GM23338 (cell line): ENCODE results near the gene WDR75. TPM values are rescaled to one million over a fixed set of nuclear protein-coding genes. Genes with fewer than 3 reads are reported as not detected.

Experiments
- ATAC-seq: fragments of 200-7000 bp; cut with Tn5 transposase; 3 replicates; pipeline ENCODE4 v1.9.1; 2020
- DNase-seq: peaks from one replicate; pipeline ENCODE4 v3.0.0-alpha.2; 2015; ENCODE audit warnings: low spot score
- H2AFZ ChIP-seq: fragments of 200-600 bp; sonication (generic); 2 replicates; pipeline ENCODE4 v1.8.0; 2016; ENCODE audit warnings: antibody characterized with exemption, mild to moderate bottlenecking, moderate library complexity
- H3F3A ChIP-seq: fragments of 200-600 bp; sonication (generic); replicated peaks from 2 replicates; pipeline ENCODE4 v1.8.0; 2017; ENCODE audit warnings: antibody characterized with exemption, mixed run types, low read depth
- H3K27ac ChIP-seq: fragments of 200-600 bp; sonication (generic); 2 replicates; pipeline ENCODE4 v1.6.1; 2016; ENCODE audit warnings: low read depth
- H3K27me3 ChIP-seq: fragments of 200-600 bp; sonication (generic); 2 replicates; pipeline ENCODE4 v1.8.0; 2016; ENCODE audit warnings: mild to moderate bottlenecking, mixed run types, moderate library complexity; ENCODE audit not compliant: insufficient read depth
- H3K36me3 ChIP-seq: fragments of 200-600 bp; sonication (generic); 2 replicates; pipeline ENCODE4 v1.8.0; 2016; ENCODE audit warnings: mild to moderate bottlenecking; ENCODE audit not compliant: insufficient read depth
- H3K4me1 ChIP-seq: fragments of 200-600 bp; sonication (generic); 2 replicates; pipeline ENCODE4 v1.8.0; 2016; ENCODE audit warnings: mild to moderate bottlenecking, moderate library complexity; ENCODE audit not compliant: insufficient read depth
- H3K4me2 ChIP-seq: fragments of 200-600 bp; sonication (generic); 2 replicates; pipeline ENCODE4 v1.7.1; 2017; ENCODE audit warnings: mixed run types
- H3K4me3 ChIP-seq: fragments of 200-600 bp; sonication (generic); 2 replicates; pipeline ENCODE4 v1.6.1; 2016; ENCODE audit warnings: mixed run types
- H3K79me2 ChIP-seq: fragments of 200-600 bp; sonication (generic); replicated peaks from 2 replicates; pipeline ENCODE4 v1.8.0; 2017; ENCODE audit warnings: mild to moderate bottlenecking; ENCODE audit not compliant: insufficient read depth
- H3K9me2 ChIP-seq: fragments of 200-600 bp; sonication (generic); 2 replicates; pipeline ENCODE4 v1.8.0; 2017; ENCODE audit not compliant: insufficient read depth
- H4K20me1 ChIP-seq: fragments of 200-600 bp; sonication (generic); replicated peaks from 2 replicates; pipeline ENCODE4 v1.8.0; 2017; ENCODE audit warnings: mild to moderate bottlenecking; ENCODE audit not compliant: insufficient read depth
- H3K27ac Mint-ChIP-seq: 2 replicates; pipeline ENCODE4 v1.8.0; 2020; ENCODE audit warnings: inconsistent platforms, mild to moderate bottlenecking, moderate library complexity, mixed read lengths
- H3K27me3 Mint-ChIP-seq: 3 replicates; pipeline ENCODE4 v1.8.0; 2022; ENCODE audit warnings: low read depth, mild to moderate bottlenecking, moderate library complexity, mixed read lengths, inconsistent platforms; ENCODE audit not compliant: insufficient read depth, poor library complexity
- H3K36me3 Mint-ChIP-seq: 3 replicates; pipeline ENCODE4 v1.8.0; 2021; ENCODE audit warnings: low read depth, mild to moderate bottlenecking, inconsistent platforms, moderate library complexity, mixed read lengths
- H3K4me1 Mint-ChIP-seq: 3 replicates; pipeline ENCODE4 v1.8.0; 2020; ENCODE audit warnings: mild to moderate bottlenecking, inconsistent platforms, mixed read lengths
- H3K4me3 Mint-ChIP-seq: 3 replicates; pipeline ENCODE4 v1.8.0; 2021; ENCODE audit warnings: moderate library complexity, mild to moderate bottlenecking, inconsistent platforms, mixed read lengths
- H3K9me3 Mint-ChIP-seq: 3 replicates; pipeline ENCODE4 v1.8.0; 2020; ENCODE audit warnings: moderate library complexity, mild to moderate bottlenecking, inconsistent platforms, mixed read lengths
- CREB1 ChIP-seq: fragments of 250-450 bp; sonication (Bioruptor Pico); IDR thresholded peaks from 2 replicates; pipeline ENCODE4 v1.5.0; 2020; ENCODE audit warnings: low read depth, mild to moderate bottlenecking, moderate library complexity
- CTCF ChIP-seq, 2 experiments: fragments of 200-600 bp in 1 of 2; sonication (generic) in 1 of 2; conservative IDR thresholded peaks; 2 replicates each; pipeline versions ENCODE4 v1.5.1 to v1.6.1; 2016 to 2017; ENCODE audit warnings: antibody characterized with exemption in 2 of 2, low read depth in 2 of 2, mild to moderate bottlenecking in 2 of 2, moderate library complexity in 1 of 2
- ETS1 ChIP-seq: IDR thresholded peaks from 2 replicates; pipeline ENCODE4 v1.6.1; 2016; ENCODE audit warnings: antibody characterized with exemption
- EZH2 ChIP-seq: fragments of 200-600 bp; sonication (generic); IDR thresholded peaks from one replicate; pipeline ENCODE4 v1.8.0; 2017; ENCODE audit warnings: antibody characterized with exemption, mild to moderate bottlenecking, low read depth; ENCODE audit not compliant: unreplicated experiment
- EZH2phosphoT487 ChIP-seq: fragments of 200-600 bp; sonication (generic); IDR thresholded peaks from one replicate; pipeline ENCODE4 v1.8.1; 2018; ENCODE audit warnings: antibody characterized with exemption; ENCODE audit not compliant: unreplicated experiment
- JUNB ChIP-seq: IDR thresholded peaks from one replicate; pipeline ENCODE4 v1.6.1; 2016; ENCODE audit warnings: antibody characterized with exemption; ENCODE audit not compliant: unreplicated experiment
- NANOG ChIP-seq: IDR thresholded peaks from 2 replicates; pipeline ENCODE4 v1.6.1; 2016; ENCODE audit warnings: antibody characterized with exemption, borderline replicate concordance
- POLR2AphosphoS5 ChIP-seq: IDR thresholded peaks from 2 replicates; pipeline ENCODE4 v1.6.1; 2016; ENCODE audit warnings: antibody characterized with exemption, low read depth
- STAT1 ChIP-seq: IDR thresholded peaks from one replicate; pipeline ENCODE4 v1.6.1; 2016; ENCODE audit warnings: antibody characterized with exemption; ENCODE audit not compliant: unreplicated experiment
- ZNF114 ChIP-seq: fragments of 250-450 bp; sonication (Bioruptor Pico); IDR thresholded peaks from 2 replicates; pipeline ENCODE4 v1.5.0; 2020; ENCODE audit warnings: mild to moderate bottlenecking, moderate library complexity
- ZNF331 ChIP-seq: fragments of 250-450 bp; sonication (Bioruptor Pico); IDR thresholded peaks from 2 replicates; pipeline ENCODE4 v1.5.0; 2020; ENCODE audit warnings: low read depth, mild to moderate bottlenecking, moderate library complexity
- ZNF462 ChIP-seq: fragments of 250-450 bp; sonication (Bioruptor Pico); IDR thresholded peaks from 2 replicates; pipeline ENCODE4 v1.5.0; 2020; ENCODE audit warnings: mild to moderate bottlenecking, moderate library complexity
- polyA plus RNA-seq: library from polyadenylated mRNA; unstranded; fragments of >200 nt; fragmentation: Nextera tagmentation; extraction: Ambion mirVana; gene quantifications from 2 replicates; pipeline ENCODE4 v1.2.1, GENCODE V29; 2016
- total RNA-seq: library from RNA; depleted of rRNA; stranded (reverse); fragments of >200 nt; shearing (Covaris generic); gene quantifications from 2 replicates; pipeline ENCODE4 v1.2.3, GENCODE V29; 2014
- TF ChIP-seq, protein P1 (sequence below): IDR thresholded peaks from one replicate; pipeline ENCODE4 v1.6.1; 2018; ENCODE audit warnings: antibody characterized with exemption; ENCODE audit not compliant: unreplicated experiment

Gene WDR75
- total and polyA plus RNA-seq, 2 experiments from 2014 or later, result 57.2 to 80.9 TPM

DNA sequence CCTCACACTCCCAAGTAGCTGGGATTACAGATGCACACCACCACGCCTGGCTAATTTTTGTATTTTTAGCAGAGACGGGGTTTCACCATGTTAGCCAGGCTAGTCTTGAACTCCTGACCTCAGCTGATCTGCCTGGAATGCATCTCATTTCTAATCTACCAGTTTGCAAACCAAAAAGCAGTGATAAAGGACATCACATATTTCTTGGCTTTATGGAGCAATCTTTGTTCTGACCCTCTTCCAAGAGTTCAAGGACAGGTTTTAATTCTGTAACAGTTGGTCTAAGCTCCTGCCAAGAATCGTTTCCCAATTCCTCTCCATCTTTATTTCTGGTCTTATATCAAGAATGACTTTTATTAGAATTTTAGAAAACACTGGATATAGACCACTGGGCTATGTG lies 71.6 kb downstream of the WDR75 start:
- Histone ChIP-seq H3K36me3 (no peaks in the 10 kb centered on the region), H3K27ac (no peak overlapping the region), H3K9me2 (peaks cover 7% of the 10 kb centered on the region; the same call in 1 of the 2 replicates), H2AFZ (no peak overlapping the region), H3K4me1 (no peaks in the 10 kb centered on the region), H3K4me2 (no peak overlapping the region), H3F3A (no peaks in the 10 kb centered on the region), H3K27me3 (no peaks in the 10 kb centered on the region), H3K79me2 (no peaks in the 10 kb centered on the region), H4K20me1 (no peaks in the 10 kb centered on the region), H3K4me3 (no peak overlapping the region)
- TF ChIP-seq EZH2phosphoT487 (no peak), ZNF331 (CRISPR knock-in tag) (no peak), POLR2AphosphoS5 (no peak), CREB1 (no peak), STAT1 (no peak), JUNB (no peak), ZNF462 (CRISPR knock-in tag) (no peak), CTCF (conservative IDR thresholded peaks at IDR 0.05; ENCODE audit: low read depth in 2 of 2) (no peak), ETS1 (no peak), NANOG (no peak), EZH2 (no peak), ZNF114 (CRISPR knock-in tag) (no peak)
- TF ChIP-seq, protein P1, sequence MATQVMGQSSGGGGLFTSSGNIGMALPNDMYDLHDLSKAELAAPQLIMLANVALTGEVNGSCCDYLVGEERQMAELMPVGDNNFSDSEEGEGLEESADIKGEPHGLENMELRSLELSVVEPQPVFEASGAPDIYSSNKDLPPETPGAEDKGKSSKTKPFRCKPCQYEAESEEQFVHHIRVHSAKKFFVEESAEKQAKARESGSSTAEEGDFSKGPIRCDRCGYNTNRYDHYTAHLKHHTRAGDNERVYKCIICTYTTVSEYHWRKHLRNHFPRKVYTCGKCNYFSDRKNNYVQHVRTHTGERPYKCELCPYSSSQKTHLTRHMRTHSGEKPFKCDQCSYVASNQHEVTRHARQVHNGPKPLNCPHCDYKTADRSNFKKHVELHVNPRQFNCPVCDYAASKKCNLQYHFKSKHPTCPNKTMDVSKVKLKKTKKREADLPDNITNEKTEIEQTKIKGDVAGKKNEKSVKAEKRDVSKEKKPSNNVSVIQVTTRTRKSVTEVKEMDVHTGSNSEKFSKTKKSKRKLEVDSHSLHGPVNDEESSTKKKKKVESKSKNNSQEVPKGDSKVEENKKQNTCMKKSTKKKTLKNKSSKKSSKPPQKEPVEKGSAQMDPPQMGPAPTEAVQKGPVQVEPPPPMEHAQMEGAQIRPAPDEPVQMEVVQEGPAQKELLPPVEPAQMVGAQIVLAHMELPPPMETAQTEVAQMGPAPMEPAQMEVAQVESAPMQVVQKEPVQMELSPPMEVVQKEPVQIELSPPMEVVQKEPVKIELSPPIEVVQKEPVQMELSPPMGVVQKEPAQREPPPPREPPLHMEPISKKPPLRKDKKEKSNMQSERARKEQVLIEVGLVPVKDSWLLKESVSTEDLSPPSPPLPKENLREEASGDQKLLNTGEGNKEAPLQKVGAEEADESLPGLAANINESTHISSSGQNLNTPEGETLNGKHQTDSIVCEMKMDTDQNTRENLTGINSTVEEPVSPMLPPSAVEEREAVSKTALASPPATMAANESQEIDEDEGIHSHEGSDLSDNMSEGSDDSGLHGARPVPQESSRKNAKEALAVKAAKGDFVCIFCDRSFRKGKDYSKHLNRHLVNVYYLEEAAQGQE, result no peak
- Mint-ChIP-seq H3K4me3 (no peak overlapping the region), H3K4me1 (no peaks in the 10 kb centered on the region), H3K27me3 (no peaks in the 10 kb centered on the region), H3K9me3 (no peaks in the 10 kb centered on the region), H3K27ac (no peak overlapping the region), H3K36me3 (no peaks in the 10 kb centered on the region)
- DNase-seq (no peak), ATAC-seq (no peak)
